Neural progenitor cell (in vitro differentiated cells): ENCODE data around the gene ATP6V1B1.
A peak's percentile ranks its signal among the peaks of the same experiment; 100 is the strongest.

Experiments
- CTCF ChIP-seq: fragments of 200-600 bp; sonication (generic); IDR thresholded peaks from 2 replicates; pipeline ENCODE4 v1.5.1; 2017; ENCODE audit warnings: antibody characterized with exemption, mild to moderate bottlenecking
- EZH2 ChIP-seq: fragments of 200-600 bp; sonication (generic); IDR thresholded peaks from 2 replicates; pipeline ENCODE4 v1.6.1; 2017; ENCODE audit warnings: antibody characterized with exemption, mild to moderate bottlenecking, moderate library complexity

GRCh38 chr2:70994699-70995425 lies 59.2 kb downstream of the ATP6V1B1 start, which contains the start of gene TEX261:
- TF ChIP-seq CTCF (peak; percentile 64), EZH2 (peak; percentile 65)
